Measurements from ENCODE around the gene DLL1.

GRCh38 chr6:170311696-170312095 is 20.8 kb upstream of the DLL1 start:
- TF ChIP-seq CTCF (IDR thresholded peaks at IDR 0.05; ENCODE audit: borderline replicate concordance, extremely low read depth, low read length, poor library complexity, severe bottlenecking) (no peak), EZH2 (IDR thresholded peaks at IDR 0.05; ENCODE audit: borderline replicate concordance, low read depth, low read length, severe bottlenecking) (no peak)

All from DND-41 (cell line).